Thoracic aorta (tissue), 2 donors: ENCODE results near the gene VSTM4. TPM values are rescaled to one million over a fixed set of nuclear protein-coding genes. Genes with fewer than 3 reads are reported as not detected.

Experiments
- ATAC-seq: fragments of 150-250 bp; one replicate; pipeline ENCODE4 v1.8.0; 2017; ENCODE audit warnings: low read depth; ENCODE audit not compliant: insufficient number of reproducible peaks, low FRiP score
- DNase-seq: peaks from one replicate; pipeline ENCODE4 v3.0.0-alpha.2; 2020; ENCODE audit warnings: low spot score
- H3K27ac ChIP-seq, 2 donors: fragments of 200-600 bp; sonication (generic); 1 replicate in 1 of 2; 2 replicates in 1 of 2; pipeline ENCODE4 v1.5.1; 2016; ENCODE audit warnings: mild to moderate bottlenecking in 2 of 2, moderate library complexity in 2 of 2
- H3K27me3 ChIP-seq: fragments of 200-600 bp; sonication (generic); replicated peaks from 2 replicates; pipeline ENCODE4 v1.6.0; 2016; ENCODE audit warnings: mild to moderate bottlenecking; ENCODE audit not compliant: insufficient read depth
- H3K36me3 ChIP-seq: fragments of 200-600 bp; sonication (generic); one replicate; pipeline ENCODE4 v1.5.1; 2016
- H3K4me1 ChIP-seq, 2 donors: fragments of 200-600 bp; sonication (generic); 1 replicate in 1 of 2; 2 replicates in 1 of 2; pipeline versions ENCODE4 v1.5.1 to v1.6.0; 2016; ENCODE audit warnings: low read depth in 2 of 2, mild to moderate bottlenecking in 1 of 2; ENCODE audit not compliant: control insufficient read depth in 1 of 2
- H3K4me3 ChIP-seq: fragments of 200-600 bp; sonication (generic); 2 replicates; pipeline ENCODE4 v1.5.1; 2016; ENCODE audit warnings: mild to moderate bottlenecking
- H3K9me3 ChIP-seq: fragments of 200-600 bp; sonication (generic); 2 replicates; pipeline ENCODE4 v1.5.1; 2016
- total RNA-seq, 2 donors: library from RNA; depleted of rRNA; stranded (reverse); fragments of >200 nt; gene quantifications; one replicate each; pipeline versions ENCODE4 v1.1.0 to v1.2.3, GENCODE V29; 2016
- TF ChIP-seq, protein P1 (sequence below): fragments of 200-600 bp; sonication (generic); IDR thresholded peaks from one replicate; pipeline ENCODE4 v1.5.1; 2019; ENCODE audit warnings: antibody characterized with exemption

VSTM4 gene
- total RNA-seq, 2 donors from 2014 or later: 24.4 to 46.4 TPM

DNA sequence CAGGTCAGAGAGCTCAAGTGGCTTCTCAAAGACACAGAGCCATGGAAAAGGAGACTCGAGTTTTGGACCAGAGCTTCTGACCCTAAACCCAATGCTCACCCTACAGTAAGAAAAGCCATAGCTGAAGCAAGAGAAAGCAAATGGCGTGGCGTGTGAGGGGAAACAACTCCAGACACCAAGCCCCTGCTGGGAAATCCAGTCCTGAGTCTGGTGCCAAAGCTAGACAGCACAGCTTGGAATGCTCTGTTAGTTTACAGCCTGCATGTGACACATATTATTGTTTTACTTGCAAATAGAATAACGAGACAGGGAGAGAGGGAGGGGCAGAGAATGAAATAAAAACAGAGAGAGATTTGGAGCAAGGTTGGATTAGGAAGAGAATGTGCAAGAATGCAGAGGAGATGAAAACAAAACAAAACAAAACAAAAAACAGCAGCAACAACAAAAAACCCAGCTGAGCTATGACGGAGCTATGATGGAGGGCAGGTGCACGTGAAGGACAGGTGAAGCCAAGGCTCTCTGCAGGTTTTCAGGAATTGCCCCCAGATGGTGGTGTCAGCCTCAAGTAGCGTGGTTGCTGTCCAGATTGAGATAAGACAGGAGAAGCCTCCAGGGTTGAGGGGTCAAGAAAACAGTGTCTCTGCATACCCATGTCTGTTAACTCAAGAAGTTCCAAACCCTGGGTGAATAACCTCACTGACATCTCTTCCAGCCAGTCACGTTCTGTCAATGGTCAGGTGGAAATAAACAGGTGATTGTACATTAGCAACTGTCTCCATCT, 105.9 kb downstream of the VSTM4 start:
- peak overlapping the region; percentile 59 to 70 for H3K27ac ChIP-seq
- ATAC-seq: no peak

DNA sequence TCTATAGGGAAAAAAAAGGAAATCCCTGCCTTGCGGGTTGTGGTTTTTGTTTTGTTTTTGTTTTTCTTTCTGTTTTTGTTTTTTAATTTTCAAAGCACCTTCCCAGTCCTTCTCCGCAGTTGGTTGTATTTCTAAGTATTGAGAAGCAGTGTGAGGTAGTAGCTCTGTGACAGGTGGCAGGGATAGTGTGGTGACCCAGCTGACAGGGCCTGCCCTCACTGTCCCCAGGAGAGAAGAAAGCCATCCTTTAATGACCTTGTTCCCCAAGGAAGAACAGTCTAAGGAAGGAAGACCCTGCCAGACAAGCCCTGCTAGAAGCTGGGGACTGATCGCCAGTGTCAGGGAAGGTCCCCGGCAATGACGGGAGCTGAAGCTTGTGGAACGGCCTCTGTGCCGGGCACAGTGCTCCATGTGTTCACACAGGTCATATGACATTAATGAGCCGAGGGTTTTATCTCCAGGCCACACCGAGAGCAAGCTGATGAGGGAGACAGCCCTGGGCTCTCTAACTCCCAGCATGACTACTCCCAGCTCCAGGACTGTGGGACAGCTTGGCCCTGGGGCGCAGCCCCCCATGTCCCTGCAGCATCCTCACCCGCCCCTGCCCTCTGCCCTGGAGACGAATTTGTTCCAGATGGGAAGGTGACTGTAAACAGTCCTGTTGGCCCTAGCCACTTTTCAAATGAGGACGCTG, 106.7 kb downstream of the VSTM4 start:
- Histone ChIP-seq H3K27ac (peak overlapping the region; percentile 59 to 70), H3K27me3 (no peaks in the 10 kb centered on the region), H3K36me3 (no peaks in the 10 kb centered on the region), H3K4me3 (no peak overlapping the region), H3K4me1 (peaks cover 21 to 67% of the 10 kb centered on the region in 2 donors), H3K9me3 (no peaks in the 10 kb centered on the region)
- DNase-seq: no peak
- ATAC-seq: no peak
- TF ChIP-seq, protein P1, sequence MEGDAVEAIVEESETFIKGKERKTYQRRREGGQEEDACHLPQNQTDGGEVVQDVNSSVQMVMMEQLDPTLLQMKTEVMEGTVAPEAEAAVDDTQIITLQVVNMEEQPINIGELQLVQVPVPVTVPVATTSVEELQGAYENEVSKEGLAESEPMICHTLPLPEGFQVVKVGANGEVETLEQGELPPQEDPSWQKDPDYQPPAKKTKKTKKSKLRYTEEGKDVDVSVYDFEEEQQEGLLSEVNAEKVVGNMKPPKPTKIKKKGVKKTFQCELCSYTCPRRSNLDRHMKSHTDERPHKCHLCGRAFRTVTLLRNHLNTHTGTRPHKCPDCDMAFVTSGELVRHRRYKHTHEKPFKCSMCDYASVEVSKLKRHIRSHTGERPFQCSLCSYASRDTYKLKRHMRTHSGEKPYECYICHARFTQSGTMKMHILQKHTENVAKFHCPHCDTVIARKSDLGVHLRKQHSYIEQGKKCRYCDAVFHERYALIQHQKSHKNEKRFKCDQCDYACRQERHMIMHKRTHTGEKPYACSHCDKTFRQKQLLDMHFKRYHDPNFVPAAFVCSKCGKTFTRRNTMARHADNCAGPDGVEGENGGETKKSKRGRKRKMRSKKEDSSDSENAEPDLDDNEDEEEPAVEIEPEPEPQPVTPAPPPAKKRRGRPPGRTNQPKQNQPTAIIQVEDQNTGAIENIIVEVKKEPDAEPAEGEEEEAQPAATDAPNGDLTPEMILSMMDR: no peak

More for the DNA sequence above, 105.9 kb downstream of the VSTM4 start:
- H3K4me1 ChIP-seq: peaks cover 21 to 75% of the 10 kb centered on the region in 2 donors
- no peaks in the 10 kb centered on the region for H3K36me3 ChIP-seq
- H3K27me3 ChIP-seq: no peaks in the 10 kb centered on the region
- DNase-seq: no peak
- no peaks in the 10 kb centered on the region for H3K9me3 ChIP-seq
- H3K4me3 ChIP-seq: no peak overlapping the region
- TF ChIP-seq, protein P1: no peak

- ATAC-seq (no peak), DNase-seq (no peak)
- peak overlapping the region; percentile 38 to 70 for H3K27ac ChIP-seq
- TF ChIP-seq, protein P1: no peak
- no peaks in the 10 kb centered on the region for H3K9me3 ChIP-seq
- H3K4me1 ChIP-seq: peaks cover 21 to 62% of the 10 kb centered on the region in 2 donors
- H3K36me3 ChIP-seq: no peaks in the 10 kb centered on the region
- H3K27me3 ChIP-seq: no peaks in the 10 kb centered on the region
- H3K4me3 ChIP-seq: no peak overlapping the region
Measured at GRCh38 chr10:49008091-49008490, 107.2 kb downstream of the VSTM4 start.

DNA sequence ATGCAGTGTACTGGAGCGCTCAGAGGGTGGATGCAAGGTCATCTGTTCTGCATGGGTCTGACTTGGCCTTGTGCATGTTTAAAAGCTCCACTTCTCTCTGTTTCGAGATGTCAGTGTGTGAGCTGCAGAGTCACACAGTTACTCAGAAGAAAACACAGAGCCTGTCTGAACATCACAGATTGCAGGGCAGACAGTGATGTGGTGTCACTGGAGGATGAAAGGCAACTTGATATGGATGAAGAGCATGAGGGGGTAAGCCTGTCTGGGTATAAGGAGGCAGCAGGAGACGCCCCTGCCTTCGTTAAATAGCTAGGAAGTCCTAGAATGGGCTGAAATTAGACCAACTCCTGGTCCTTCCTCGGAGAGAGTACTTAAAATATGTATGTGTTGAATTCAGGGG, 108.2 kb downstream of the VSTM4 start:
- Histone ChIP-seq H3K4me1 (peaks cover 21 to 58% of the 10 kb centered on the region in 2 donors), H3K36me3 (no peaks in the 10 kb centered on the region), H3K27me3 (no peaks in the 10 kb centered on the region), H3K9me3 (no peaks in the 10 kb centered on the region), H3K4me3 (no peak overlapping the region), H3K27ac (no peak overlapping the region)
- no peak for ATAC-seq
- TF ChIP-seq, protein P1: no peak
- DNase-seq: no peak

GRCh38 chr10:49005270-49005669, 110.1 kb downstream of the VSTM4 start:
- ATAC-seq (no peak), DNase-seq (no peak)
- no peaks in the 10 kb centered on the region for H3K9me3 ChIP-seq
- no peak overlapping the region for H3K4me3 ChIP-seq
- no peaks in the 10 kb centered on the region for H3K27me3 ChIP-seq
- TF ChIP-seq, protein P1: no peak
- peaks cover 21 to 73% of the 10 kb centered on the region in 2 donors for H3K4me1 ChIP-seq
- H3K27ac ChIP-seq: peak overlapping the region; percentile 4 to 22
- no peaks in the 10 kb centered on the region for H3K36me3 ChIP-seq
